Tongue (tissue), 2 donors: ENCODE measurements around the gene DSCAM. TPM values are rescaled to one million over a fixed set of nuclear protein-coding genes. Genes with fewer than 3 reads are reported as not detected.

Experiments
- DNase-seq: peaks from one replicate; pipeline ENCODE4 v3.0.0-alpha.2; 2015
- total RNA-seq: library from RNA; depleted of rRNA; stranded (reverse); fragments of >200 nt; gene quantifications from one replicate; pipeline ENCODE4 v1.2.3, GENCODE V29; 2014

DSCAM gene
- total RNA-seq, 1 donor from 2014 or later = 0.41 TPM

- no peak for DNase-seq
Measured at GRCh38 chr21:40667967-40668366, 179.0 kb downstream of the DSCAM start.

GRCh38 chr21:40662889-40663288 is 184.1 kb downstream of the DSCAM start:
- no peak for DNase-seq

- DNase-seq = no peak
Measured at GRCh38 chr21:40660461-40660860, 186.5 kb downstream of the DSCAM start.

GRCh38 chr21:40658311-40658710 is 188.6 kb downstream of the DSCAM start:
- no peak for DNase-seq

- DNase-seq = no peak
Measured at GRCh38 chr21:40652436-40652835, 194.5 kb downstream of the DSCAM start.

GRCh38 chr21:40647706-40648105 is 199.3 kb downstream of the DSCAM start:
- peak; percentile 52 for DNase-seq

GRCh38 chr21:40646651-40647050 is 200.3 kb downstream of the DSCAM start:
- DNase-seq = no peak

- no peak for DNase-seq
Measured at GRCh38 chr21:40641042-40641441, 205.9 kb downstream of the DSCAM start.

- no peak for DNase-seq
Measured at GRCh38 chr21:40640266-40640789, 206.6 kb downstream of the DSCAM start.

GRCh38 chr21:40639616-40640194 is 207.3 kb downstream of the DSCAM start:
- no peak for DNase-seq

GRCh38 chr21:40638466-40639251 is 208.3 kb downstream of the DSCAM start:
- no peak for DNase-seq

- peak; percentile 67 for DNase-seq
Measured at GRCh38 chr21:40636026-40636425, 210.9 kb downstream of the DSCAM start.

- DNase-seq = no peak
Measured at GRCh38 chr21:40635391-40635790, 211.6 kb downstream of the DSCAM start.

- no peak for DNase-seq
Measured at GRCh38 chr21:40634141-40634540, 212.8 kb downstream of the DSCAM start.

GRCh38 chr21:40633048-40633447 is 213.9 kb downstream of the DSCAM start:
- no peak for DNase-seq

- DNase-seq = no peak
Measured at GRCh38 chr21:40631211-40631610, 215.7 kb downstream of the DSCAM start.

- no peak for DNase-seq
Measured at GRCh38 chr21:40625991-40626390, 221.0 kb downstream of the DSCAM start.

GRCh38 chr21:40623528-40623927 is 223.4 kb downstream of the DSCAM start:
- no peak for DNase-seq

GRCh38 chr21:40622531-40622930 is 224.4 kb downstream of the DSCAM start:
- DNase-seq = peak; percentile 35

- DNase-seq = peak; percentile 15
Measured at GRCh38 chr21:40620386-40621145, 226.4 kb downstream of the DSCAM start.

- DNase-seq = peak; percentile 31
Measured at GRCh38 chr21:40618191-40618973, 228.6 kb downstream of the DSCAM start.

GRCh38 chr21:40616377-40616704 is 230.6 kb downstream of the DSCAM start:
- no peak for DNase-seq
